Measurements from ENCODE around the gene MCU. TPM values are rescaled to one million over a fixed set of nuclear protein-coding genes. Genes with fewer than 3 reads are reported as not detected.

MCU gene
- total and polyA plus RNA-seq, 12 donors = 9.0 to 19.0 (median 14.7) TPM

DNA sequence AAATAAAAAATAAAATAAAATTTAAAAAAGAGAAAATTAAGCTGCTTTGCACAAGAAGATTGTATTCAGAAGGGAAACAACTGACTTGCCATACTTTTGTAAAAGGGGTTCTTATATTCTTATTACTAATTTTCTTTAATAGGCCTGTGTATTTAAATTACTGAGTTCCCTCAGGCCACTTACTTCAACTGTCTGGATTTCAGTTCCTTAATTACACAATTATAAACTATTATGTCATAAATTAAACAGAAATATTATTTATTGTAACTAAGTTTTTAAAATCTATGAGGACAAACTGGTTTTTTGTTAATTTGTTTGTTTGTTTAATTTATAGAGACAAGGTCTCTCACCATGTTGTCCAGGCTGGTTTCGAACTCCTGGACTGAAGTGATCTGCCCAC, 43.6 kb upstream of the MCU start:
- DNase-seq = no peak
- WGBS, 2 donors = 98 to 100% methylated on average over 1 of the region's 1 CpG
- Histone ChIP-seq H3K9me3 (no peaks in the 10 kb centered on the region), H3K4me3 (no peak overlapping the region), H3K27ac (no peak overlapping the region), H3K27me3 (no peaks in the 10 kb centered on the region), H3K36me3 (no peaks in the 10 kb centered on the region), H3K4me1 (peaks cover 0 to 5% (median 0%) of the 10 kb centered on the region in 9 donors)
- intact Hi-C loops (cut with DNase I) = no loop called here
- TF ChIP-seq, protein P1, sequence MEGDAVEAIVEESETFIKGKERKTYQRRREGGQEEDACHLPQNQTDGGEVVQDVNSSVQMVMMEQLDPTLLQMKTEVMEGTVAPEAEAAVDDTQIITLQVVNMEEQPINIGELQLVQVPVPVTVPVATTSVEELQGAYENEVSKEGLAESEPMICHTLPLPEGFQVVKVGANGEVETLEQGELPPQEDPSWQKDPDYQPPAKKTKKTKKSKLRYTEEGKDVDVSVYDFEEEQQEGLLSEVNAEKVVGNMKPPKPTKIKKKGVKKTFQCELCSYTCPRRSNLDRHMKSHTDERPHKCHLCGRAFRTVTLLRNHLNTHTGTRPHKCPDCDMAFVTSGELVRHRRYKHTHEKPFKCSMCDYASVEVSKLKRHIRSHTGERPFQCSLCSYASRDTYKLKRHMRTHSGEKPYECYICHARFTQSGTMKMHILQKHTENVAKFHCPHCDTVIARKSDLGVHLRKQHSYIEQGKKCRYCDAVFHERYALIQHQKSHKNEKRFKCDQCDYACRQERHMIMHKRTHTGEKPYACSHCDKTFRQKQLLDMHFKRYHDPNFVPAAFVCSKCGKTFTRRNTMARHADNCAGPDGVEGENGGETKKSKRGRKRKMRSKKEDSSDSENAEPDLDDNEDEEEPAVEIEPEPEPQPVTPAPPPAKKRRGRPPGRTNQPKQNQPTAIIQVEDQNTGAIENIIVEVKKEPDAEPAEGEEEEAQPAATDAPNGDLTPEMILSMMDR (IDR thresholded peaks at IDR 0.05) = no peak
- no peak for ATAC-seq

DNA sequence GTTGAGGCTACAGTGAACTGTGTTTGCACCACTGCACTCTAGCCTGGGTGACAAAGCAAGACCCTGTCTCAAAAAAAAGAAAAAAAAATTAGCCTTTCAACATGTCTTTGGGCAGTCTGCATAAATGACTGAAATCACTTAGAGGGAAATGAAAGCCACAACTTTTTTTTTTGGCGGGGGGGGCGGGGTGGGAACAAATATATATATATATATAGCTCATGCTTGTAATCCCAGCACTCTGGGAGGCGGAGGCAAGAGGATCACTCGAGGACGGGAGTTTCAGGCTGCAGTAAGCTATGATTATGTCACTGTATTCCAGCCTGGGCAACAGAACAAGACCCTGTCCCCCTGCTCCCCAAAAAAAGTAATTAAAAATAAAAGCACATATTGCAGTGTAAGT, 42.7 kb upstream of the MCU start:
- ATAC-seq (no peak), DNase-seq (no peak)
- TF ChIP-seq, protein P1 (IDR thresholded peaks at IDR 0.05) = no peak
- Histone ChIP-seq H3K4me3 (no peak overlapping the region), H3K9me3 (no peaks in the 10 kb centered on the region), H3K36me3 (no peaks in the 10 kb centered on the region), H3K27me3 (no peaks in the 10 kb centered on the region), H3K27ac (no peak overlapping the region), H3K4me1 (peaks cover 0 to 5% (median 0%) of the 10 kb centered on the region in 9 donors)
- whole genome bisulfite sequencing, 2 donors = 65 to 68% methylated on average over 5 of the region's 5 CpGs
- intact Hi-C loops (cut with DNase I) = no loop called here

DNA sequence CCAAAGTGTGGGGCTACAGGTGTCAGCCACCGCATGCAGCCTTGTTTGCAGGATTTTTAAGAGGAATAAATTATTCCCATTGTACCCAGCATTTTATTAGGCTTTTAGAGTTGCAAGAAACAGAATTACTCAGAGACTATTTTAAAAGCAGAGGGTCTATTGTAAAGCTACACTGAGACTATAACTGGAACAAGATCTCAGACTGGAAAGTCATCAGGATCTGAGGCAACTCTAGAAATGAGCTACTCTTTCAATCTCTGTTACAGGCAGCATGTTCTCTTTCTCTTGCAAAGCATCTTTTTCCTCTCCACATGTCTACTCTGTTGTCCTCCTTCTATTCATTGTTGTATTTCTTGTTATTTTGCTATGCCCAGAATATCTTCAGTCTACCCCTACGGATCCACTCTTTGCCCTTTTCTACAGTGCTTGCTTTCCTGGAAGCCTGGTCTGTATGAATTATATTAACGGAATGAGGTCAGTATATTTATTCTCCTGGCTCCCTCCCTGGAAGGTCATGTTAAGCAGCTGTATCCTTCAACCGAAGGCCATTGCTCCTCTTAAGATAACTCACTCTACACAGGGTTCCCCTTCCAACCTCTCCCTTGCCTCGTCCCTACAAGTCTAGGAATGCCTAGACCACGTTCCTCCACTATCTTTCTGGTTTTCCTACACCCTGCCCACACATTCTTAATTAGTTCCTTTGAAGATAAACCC, 38.4 kb upstream of the MCU start:
- H3K27ac ChIP-seq = no peak overlapping the region
- no peaks in the 10 kb centered on the region for H3K27me3 ChIP-seq
- intact Hi-C loops (cut with DNase I) = no loop called here
- 61 to 67% methylated on average over 6 of the region's 6 CpGs for WGBS, 2 donors
- DNase-seq = no peak
- ATAC-seq = no peak
- TF ChIP-seq, protein P1 (IDR thresholded peaks at IDR 0.05) = no peak
- peaks cover 0 to 5% (median 0%) of the 10 kb centered on the region in 9 donors for H3K4me1 ChIP-seq
- no peaks in the 10 kb centered on the region for H3K9me3 ChIP-seq
- no peak overlapping the region for H3K4me3 ChIP-seq
- H3K36me3 ChIP-seq = no peaks in the 10 kb centered on the region

DNA sequence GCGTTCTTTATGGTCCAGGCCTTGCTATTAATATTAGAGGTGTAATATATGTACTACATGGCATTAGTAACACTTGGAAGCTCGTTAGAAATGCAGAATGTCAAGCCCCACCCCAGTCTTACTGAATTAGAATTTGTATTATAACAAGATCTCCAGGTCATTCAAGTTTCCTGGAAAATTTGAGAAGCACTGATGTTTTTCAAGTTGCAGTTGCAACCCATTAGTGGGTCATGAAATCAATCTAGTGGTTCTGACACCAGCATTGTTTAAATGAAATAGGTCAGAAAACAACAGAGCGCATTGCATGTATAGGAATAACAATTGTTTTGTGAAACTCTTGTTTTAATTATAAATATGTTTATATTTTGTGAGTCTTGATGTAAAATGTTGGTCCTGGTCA, 37.2 kb upstream of the MCU start:
- 54 to 72% methylated on average over 3 of the region's 3 CpGs for WGBS, 2 donors
- Histone ChIP-seq H3K4me3 (no peak overlapping the region), H3K4me1 (peaks cover 0 to under 1% (median 0%) of the 10 kb centered on the region in 9 donors), H3K9me3 (no peaks in the 10 kb centered on the region), H3K27ac (no peak overlapping the region), H3K27me3 (no peaks in the 10 kb centered on the region), H3K36me3 (no peaks in the 10 kb centered on the region)
- TF ChIP-seq, protein P1 (IDR thresholded peaks at IDR 0.05) = no peak
- intact Hi-C loops (cut with DNase I) = no loop called here
- ATAC-seq (no peak), DNase-seq (no peak)
